KG1 (cell line): ENCODE results near the gene LBX2.

ENCODE experiments used
- DNase-seq: peaks from one replicate; lab custom pipeline; 2025; lab: John Stamatoyannopoulos, UW

The LBX2 gene

GRCh38 chr2:74499267-74499939 is at the start of gene LBX2:
TSS of gene LBX2 (minus strand) at chr2:74499603. CDS start at chr2:74499537, 66 bp downstream.
- DNase-seq: peak; percentile 24

- no peak for DNase-seq
Observed at GRCh38 chr2:74548285-74548899, 49.0 kb upstream of the LBX2 start.

- DNase-seq: no peak
Observed at GRCh38 chr2:74546004-74546403, 46.6 kb upstream of the LBX2 start.

- no peak for DNase-seq
Observed at GRCh38 chr2:74544634-74545033, 45.2 kb upstream of the LBX2 start.

- no peak for DNase-seq
Observed at GRCh38 chr2:74542978-74543377, 43.6 kb upstream of the LBX2 start.

- no peak for DNase-seq
Observed at GRCh38 chr2:74540291-74540690, 40.9 kb upstream of the LBX2 start.

GRCh38 chr2:74538881-74539339 is 39.5 kb upstream of the LBX2 start:
- DNase-seq: peak; percentile 71

GRCh38 chr2:74537140-74537539 is 37.7 kb upstream of the LBX2 start:
- DNase-seq: no peak

- no peak for DNase-seq
Observed at GRCh38 chr2:74536166-74536950, 37.0 kb upstream of the LBX2 start.

- DNase-seq: no peak
Observed at GRCh38 chr2:74535440-74535965, 36.1 kb upstream of the LBX2 start.

GRCh38 chr2:74534411-74534810 is 35.0 kb upstream of the LBX2 start:
- no peak for DNase-seq

GRCh38 chr2:74533464-74533863 is 34.1 kb upstream of the LBX2 start:
- DNase-seq: no peak

- no peak for DNase-seq
Observed at GRCh38 chr2:74532222-74532621, 32.8 kb upstream of the LBX2 start.

GRCh38 chr2:74531666-74532065 is 32.3 kb upstream of the LBX2 start:
- no peak for DNase-seq

- no peak for DNase-seq
Observed at GRCh38 chr2:74530239-74531187, 31.1 kb upstream of the LBX2 start.

- peak; percentile 94 for DNase-seq
Observed at GRCh38 chr2:74529357-74530238, 30.2 kb upstream of the LBX2 start, which contains the start of the genes AUP1 and HTRA2. TSS of gene AUP1 (minus strand) at chr2:74529706. CDS start at chr2:74529629, 77 bp downstream. TSS of gene HTRA2 (plus strand) at chr2:74529933. CDS start at chr2:74530007, 74 bp downstream.

GRCh38 chr2:74528600-74529356 is 29.4 kb upstream of the LBX2 start:
- no peak for DNase-seq

- no peak for DNase-seq
Observed at GRCh38 chr2:74527741-74528140, 28.3 kb upstream of the LBX2 start.

- DNase-seq: no peak
Observed at GRCh38 chr2:74526649-74527230, 27.3 kb upstream of the LBX2 start.
